Measurements from ENCODE around the gene GDF10. TPM values are rescaled to one million over a fixed set of nuclear protein-coding genes. Genes with fewer than 3 reads are reported as not detected.

Gene GDF10
- total RNA-seq, 4 donors from 2014 or later = 3.6 to 9.6 (median 7.3) TPM

DNA sequence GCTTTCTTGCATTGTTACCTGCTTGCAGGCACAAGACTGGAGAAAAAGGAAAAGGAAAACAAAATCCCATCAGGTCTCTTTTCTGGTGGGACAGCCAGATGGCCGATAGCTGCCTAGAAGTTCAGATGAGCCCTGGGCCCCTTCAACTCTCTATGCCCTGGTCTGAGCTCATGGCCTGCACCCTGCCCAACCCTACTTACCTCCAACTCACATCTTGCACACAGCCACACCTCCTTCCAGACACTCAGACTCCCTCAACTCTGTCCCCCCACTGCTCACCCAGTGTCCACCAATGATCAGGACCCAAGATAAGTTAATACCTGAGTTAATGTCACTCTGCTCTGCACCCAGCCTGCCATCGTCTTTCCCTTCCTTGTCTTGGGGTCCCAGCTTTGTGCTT lies 59.1 kb downstream of the GDF10 start:
- no peaks in the 10 kb centered on the region for H3K4me1 ChIP-seq
- no peak for DNase-seq
- H3K4me3 ChIP-seq (replicated peaks in 1 of 3) = no peak overlapping the region
- intact Hi-C loops (cut with DNase I) = no loop called here
- H3K27ac ChIP-seq = no peak overlapping the region
- no peaks in the 10 kb centered on the region for H3K27me3 ChIP-seq
- TF ChIP-seq POLR2A (IDR thresholded peaks at IDR 0.05) = no peak
- TF ChIP-seq, protein P1, sequence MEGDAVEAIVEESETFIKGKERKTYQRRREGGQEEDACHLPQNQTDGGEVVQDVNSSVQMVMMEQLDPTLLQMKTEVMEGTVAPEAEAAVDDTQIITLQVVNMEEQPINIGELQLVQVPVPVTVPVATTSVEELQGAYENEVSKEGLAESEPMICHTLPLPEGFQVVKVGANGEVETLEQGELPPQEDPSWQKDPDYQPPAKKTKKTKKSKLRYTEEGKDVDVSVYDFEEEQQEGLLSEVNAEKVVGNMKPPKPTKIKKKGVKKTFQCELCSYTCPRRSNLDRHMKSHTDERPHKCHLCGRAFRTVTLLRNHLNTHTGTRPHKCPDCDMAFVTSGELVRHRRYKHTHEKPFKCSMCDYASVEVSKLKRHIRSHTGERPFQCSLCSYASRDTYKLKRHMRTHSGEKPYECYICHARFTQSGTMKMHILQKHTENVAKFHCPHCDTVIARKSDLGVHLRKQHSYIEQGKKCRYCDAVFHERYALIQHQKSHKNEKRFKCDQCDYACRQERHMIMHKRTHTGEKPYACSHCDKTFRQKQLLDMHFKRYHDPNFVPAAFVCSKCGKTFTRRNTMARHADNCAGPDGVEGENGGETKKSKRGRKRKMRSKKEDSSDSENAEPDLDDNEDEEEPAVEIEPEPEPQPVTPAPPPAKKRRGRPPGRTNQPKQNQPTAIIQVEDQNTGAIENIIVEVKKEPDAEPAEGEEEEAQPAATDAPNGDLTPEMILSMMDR (IDR thresholded peaks at IDR 0.05) = no peak
- WGBS, 2 donors = 90 to 97% methylated on average over 2 of the region's 2 CpGs
- no peaks in the 10 kb centered on the region for H3K9me3 ChIP-seq
- H3K36me3 ChIP-seq = no peaks in the 10 kb centered on the region

DNA sequence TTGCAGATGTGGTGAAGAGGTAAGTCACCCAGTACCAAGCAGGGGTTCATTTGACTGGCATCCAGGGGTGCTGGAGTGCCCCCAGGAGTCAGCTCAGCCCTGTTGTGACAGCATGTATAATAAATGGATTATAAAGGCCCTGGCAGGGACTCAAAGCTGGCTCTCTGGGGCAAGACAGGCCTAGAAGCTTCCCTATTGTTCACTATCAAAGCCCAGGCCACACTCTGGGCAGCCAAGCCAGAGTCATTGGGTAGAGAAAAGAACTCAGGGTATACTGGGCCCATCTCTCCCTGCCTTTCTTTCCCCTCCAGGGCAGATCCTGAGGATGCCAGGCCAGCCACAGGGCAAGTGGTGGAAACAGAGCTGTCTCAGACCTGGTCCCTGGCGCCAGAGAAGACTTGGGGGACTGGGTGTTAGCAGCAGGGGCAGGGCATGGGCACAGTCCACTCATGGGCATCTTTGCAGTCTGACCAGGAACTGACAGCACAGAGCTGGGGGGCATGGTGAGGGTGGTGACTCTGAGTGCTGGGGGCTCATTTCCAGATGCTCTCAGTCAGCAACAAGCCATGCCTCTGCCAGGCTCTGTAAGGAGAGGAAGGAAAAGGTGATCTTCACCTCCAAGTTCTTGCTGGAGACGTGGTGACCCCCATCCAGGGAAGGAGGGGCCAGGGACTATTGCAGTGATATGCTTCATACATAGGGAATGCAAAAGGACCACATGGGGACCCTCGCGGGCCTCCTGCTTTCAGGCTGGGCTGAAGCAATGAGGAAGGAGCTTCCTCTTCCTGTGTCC lies 59.8 kb downstream of the GDF10 start:
- intact Hi-C loops (cut with DNase I) = no loop called here
- WGBS, 2 donors = 77 to 86% methylated on average over 4 of the region's 4 CpGs
- H3K9me3 ChIP-seq = no peaks in the 10 kb centered on the region

DNA sequence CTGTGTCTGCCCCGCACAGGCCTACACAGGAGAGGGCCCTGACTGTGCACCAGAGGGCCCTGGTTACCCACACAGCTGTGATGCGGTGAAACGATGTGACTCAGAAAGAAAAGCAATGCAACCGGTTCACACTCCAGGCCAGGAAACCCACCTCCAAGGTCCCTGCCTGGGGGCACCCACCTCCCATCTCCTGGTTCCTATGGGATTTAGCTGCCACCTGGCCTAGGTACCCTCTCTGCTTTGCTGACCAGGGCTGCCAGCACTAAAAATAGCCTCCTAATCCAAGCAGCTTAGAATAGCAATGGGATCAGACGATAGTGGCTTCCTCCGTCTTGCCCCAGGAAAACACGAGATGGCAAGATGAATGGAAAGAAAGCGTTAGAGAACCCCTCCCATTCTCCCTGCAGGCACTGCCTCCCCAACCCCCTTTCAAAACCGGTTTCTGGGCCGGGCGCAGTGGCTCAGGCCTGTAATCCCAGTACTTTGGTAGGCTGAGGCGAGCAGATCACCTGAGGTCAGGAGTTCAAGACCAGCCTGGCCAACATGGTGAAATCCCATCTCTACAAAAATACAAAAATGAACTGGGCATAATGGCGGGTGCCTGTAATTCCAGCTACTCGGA lies 60.5 kb downstream of the GDF10 start:
- Histone ChIP-seq H3K4me1 (no peaks in the 10 kb centered on the region), H3K27ac (no peak overlapping the region), H3K4me3 (replicated peaks in 1 of 3) (no peak overlapping the region), H3K36me3 (no peaks in the 10 kb centered on the region), H3K9me3 (no peaks in the 10 kb centered on the region), H3K27me3 (no peaks in the 10 kb centered on the region)
- DNase-seq = no peak
- WGBS, 2 donors = 89% methylated on average over 14 of the region's 14 CpGs
- intact Hi-C loops (cut with DNase I) = no loop called here
- TF ChIP-seq, protein P1 (IDR thresholded peaks at IDR 0.05) = no peak
- TF ChIP-seq POLR2A (IDR thresholded peaks at IDR 0.05) = no peak

More for the DNA sequence above, 59.8 kb downstream of the GDF10 start:
- DNase-seq = no peak
- H3K27me3 ChIP-seq = no peaks in the 10 kb centered on the region
- no peaks in the 10 kb centered on the region for H3K36me3 ChIP-seq
- H3K4me1 ChIP-seq = no peaks in the 10 kb centered on the region
- TF ChIP-seq, protein P1 (IDR thresholded peaks at IDR 0.05) = no peak
- no peak for TF ChIP-seq POLR2A (IDR thresholded peaks at IDR 0.05)
- no peak overlapping the region for H3K27ac ChIP-seq
- H3K4me3 ChIP-seq (replicated peaks in 1 of 3) = no peak overlapping the region

DNA sequence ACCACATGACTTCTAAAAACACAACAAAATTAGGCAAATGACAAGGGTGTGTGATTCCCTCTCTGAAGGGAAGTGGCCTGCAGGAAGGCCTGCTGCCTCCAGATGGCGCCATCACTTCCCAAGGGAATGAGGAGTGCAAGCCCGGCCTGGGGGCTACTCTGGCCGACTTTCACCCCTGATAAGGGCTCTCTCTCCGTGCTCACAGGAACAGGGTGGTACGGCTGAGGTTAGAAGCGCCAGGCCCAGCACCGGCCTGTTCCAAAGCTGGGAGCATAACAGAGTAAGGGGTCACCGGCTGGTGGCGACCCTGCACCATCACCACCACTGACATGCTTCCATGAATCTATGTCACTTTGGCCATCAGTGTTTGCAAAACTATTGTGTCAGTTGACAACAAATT lies 61.3 kb downstream of the GDF10 start:
- H3K27ac ChIP-seq = no peak overlapping the region
- no peaks in the 10 kb centered on the region for H3K9me3 ChIP-seq
- no peaks in the 10 kb centered on the region for H3K4me1 ChIP-seq
- H3K27me3 ChIP-seq = no peaks in the 10 kb centered on the region
- intact Hi-C loops (cut with DNase I) = no loop called here
- TF ChIP-seq POLR2A (IDR thresholded peaks at IDR 0.05) = no peak
- TF ChIP-seq, protein P1 (IDR thresholded peaks at IDR 0.05) = peak in 5 of 6 experiments; percentile 10 to 56 (median 27)
- 53 to 59% methylated on average over 9 of the region's 9 CpGs for WGBS, 2 donors
- DNase-seq = peak; percentile 10 to 21
- no peak overlapping the region for H3K4me3 ChIP-seq (replicated peaks in 1 of 3)
- no peaks in the 10 kb centered on the region for H3K36me3 ChIP-seq

DNA sequence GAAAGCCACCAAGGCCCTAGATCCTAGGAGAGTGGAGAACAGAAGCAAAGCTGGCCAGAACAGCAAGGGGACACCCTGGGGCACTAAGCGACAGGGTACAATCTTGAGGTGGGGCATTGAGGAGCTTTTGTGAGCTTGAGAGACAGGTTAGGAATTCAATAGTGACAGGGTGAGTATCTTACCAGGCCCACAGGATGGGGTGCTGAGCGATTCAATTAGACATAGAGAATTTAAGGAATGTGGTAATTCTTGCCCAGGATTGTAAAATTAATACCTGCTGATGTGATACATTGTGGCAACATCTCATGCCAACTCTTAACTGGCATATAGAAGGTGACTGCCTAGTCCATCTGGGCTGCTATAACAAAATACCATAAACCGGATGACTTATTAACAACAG lies 62.2 kb downstream of the GDF10 start:
- no peaks in the 10 kb centered on the region for H3K27me3 ChIP-seq
- H3K4me1 ChIP-seq = no peaks in the 10 kb centered on the region
- no peak overlapping the region for H3K4me3 ChIP-seq (replicated peaks in 1 of 3)
- 88 to 94% methylated on average over 3 of the region's 3 CpGs for WGBS, 2 donors
- no peaks in the 10 kb centered on the region for H3K36me3 ChIP-seq
- H3K9me3 ChIP-seq = no peaks in the 10 kb centered on the region
- H3K27ac ChIP-seq = no peak overlapping the region
- DNase-seq = no peak
- intact Hi-C loops (cut with DNase I) = no loop called here
- TF ChIP-seq, protein P1 (IDR thresholded peaks at IDR 0.05) = no peak
- no peak for TF ChIP-seq POLR2A (IDR thresholded peaks at IDR 0.05)
